HG02678 (cell line): ENCODE data around the gene RUFY3.
A peak's percentile ranks its signal among the peaks of the same experiment; 100 is the strongest.
"Not testable (repeated sequence)": the region's sequence is repeated elsewhere in the genome, so short reads cannot be mapped to it uniquely, and the experiment has no call there.

Source experiments
- ATAC-seq: cut with Tn5 transposase; IDR thresholded peaks from one replicate; pipeline ENCODE4 v1.9.1; 2021; ENCODE audit warnings: mild to moderate bottlenecking, moderate library complexity; ENCODE audit not compliant: unreplicated experiment

Gene RUFY3

DNA sequence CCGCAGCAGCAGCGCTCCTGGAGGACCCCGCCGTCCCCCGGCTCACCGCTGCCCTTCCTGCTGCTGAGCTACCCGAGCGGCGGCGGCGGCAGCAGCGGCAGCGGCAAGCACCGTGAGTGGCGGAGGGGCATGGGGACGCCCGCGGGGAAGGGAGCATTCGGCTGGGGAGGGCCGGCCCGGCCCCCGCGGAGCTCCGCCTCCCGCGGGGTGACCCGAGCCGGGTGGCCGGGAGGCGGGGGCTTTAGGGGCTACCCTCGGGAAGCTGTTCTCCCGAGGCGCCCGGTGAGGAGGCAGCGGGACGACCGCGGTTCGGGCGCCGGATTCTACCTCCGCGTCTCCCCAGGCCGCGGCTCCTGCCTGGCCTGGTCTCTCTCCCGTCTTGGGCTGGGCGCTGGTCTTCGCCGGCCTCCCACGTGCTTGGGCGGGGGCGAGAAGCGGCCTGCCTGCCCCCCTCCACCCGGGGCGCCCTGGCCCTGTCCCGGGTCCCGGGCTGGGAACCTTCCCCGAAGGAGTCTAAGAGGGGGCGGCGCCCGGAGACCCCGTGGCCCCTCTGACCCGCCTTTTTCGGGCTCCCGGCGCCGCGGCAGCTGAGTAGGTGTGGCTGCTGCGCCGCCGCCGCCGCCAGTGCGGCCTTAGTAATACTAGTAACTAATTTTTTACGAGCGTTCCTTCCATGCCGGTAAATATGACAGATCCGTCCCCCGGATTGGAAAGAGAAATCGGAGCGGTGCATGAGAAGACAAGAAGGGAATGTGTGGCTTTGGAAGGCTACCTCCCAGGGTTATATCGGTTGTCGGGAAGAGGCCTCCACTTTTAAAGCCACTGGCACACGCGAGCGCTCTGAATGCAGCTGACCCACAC, 16.4 kb upstream of the RUFY3 start:
- peak; percentile 59 for ATAC-seq

DNA sequence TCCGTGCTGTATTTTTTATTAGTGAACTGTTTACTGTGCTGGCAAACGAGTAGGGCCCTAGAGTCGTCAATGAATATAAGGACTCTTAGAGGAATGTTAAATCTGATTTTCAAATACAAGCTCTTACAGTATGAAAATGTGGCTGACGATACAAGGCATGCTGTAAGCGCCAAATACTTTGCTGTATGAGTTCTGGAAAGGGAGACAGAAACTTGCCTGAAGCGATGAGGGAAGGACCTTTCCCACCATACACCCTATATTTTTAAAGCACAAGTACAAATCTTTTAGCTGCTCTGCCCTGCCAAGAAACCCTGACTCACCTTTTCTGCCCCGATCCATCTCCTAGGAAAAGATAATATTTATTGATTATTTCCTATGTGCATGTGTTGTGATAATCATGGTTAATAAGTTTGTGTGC, 15.7 kb upstream of the RUFY3 start:
- ATAC-seq: no peak

DNA sequence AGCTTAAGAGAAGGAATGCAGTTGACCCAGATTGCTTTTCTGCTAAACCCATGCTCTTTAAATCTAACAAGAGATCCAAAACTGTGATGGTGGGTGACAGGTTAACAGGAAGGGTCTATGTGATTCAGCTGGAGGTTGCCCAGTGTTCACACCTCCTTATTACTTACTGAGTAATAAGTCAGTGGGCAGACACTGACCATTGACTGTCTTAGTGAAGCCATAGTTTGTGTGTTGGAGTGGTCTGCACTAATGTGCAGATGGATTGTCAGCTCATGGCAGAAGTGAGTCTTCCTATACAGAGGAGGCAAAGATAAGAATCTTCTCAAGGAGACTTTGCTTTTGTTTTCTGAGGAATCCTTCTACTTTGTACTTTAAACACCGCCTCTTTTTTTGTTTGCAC, 15.2 kb upstream of the RUFY3 start:
- no peak for ATAC-seq

DNA sequence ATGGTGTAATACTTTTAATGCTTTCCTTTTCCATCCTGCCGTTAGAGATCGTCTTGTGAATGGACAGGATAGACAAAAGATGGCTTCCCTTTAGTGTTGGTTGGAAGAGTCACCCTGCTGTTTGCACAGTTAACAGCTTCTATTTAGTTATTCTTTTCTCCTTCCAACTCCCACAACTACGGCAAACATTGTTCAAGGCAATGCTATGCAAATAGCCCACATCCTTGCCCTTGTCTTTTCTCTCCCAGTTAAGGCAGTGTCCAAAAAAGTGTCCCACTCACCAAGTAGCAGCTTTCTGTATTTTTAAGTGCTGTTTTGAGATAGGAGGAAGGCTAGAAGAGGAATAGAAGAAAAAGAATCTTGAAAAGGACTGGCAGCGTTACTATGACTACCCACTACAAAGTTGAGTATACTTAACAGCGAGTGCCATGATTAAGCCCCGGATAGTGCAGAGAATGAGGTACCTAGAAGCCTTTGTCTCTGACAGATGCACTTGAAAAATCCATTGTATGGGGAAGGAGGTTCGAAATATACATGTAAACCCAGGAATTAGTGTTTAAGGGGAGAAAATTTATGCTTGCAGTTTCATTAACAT, 12.1 kb upstream of the RUFY3 start:
- no peak for ATAC-seq

DNA sequence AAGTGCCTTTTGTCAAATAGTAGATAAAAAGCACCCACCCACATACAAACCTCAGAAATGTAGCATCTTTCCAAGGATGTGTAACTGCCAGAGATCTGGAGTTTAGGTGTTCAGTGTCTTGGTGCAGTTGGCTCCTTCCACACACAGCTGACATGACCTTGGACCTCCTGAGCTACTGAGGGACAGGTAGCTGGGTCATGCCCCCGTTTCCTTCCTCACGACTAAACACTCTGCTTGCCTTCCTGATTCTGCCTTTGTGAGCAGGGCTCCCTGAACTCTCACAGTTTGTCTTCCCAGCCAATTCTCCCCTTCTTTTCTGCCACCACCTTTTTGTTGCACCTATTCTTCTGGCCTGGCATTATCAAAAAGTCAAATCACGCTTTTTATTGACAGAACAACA, 10.2 kb upstream of the RUFY3 start:
- no peak for ATAC-seq

DNA sequence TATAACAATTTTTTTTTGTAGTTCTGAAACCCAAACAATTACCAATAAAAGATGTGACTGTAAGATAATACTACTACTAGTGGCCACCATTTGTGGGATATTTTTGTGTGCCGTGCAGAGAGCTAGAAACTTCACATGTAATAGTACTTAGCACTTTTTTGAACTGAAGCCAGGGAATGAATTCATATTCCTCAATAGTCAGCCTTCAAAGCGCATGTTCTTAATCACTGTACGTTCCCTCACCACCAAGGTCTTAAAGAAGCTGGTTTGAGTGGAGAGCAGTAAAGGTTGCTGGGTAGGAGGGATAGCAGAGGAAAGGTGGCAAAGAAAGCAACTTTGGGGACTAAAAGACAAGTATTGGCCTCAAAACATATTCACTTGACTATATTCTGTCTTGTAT, 9.6 kb upstream of the RUFY3 start:
- ATAC-seq: no peak

DNA sequence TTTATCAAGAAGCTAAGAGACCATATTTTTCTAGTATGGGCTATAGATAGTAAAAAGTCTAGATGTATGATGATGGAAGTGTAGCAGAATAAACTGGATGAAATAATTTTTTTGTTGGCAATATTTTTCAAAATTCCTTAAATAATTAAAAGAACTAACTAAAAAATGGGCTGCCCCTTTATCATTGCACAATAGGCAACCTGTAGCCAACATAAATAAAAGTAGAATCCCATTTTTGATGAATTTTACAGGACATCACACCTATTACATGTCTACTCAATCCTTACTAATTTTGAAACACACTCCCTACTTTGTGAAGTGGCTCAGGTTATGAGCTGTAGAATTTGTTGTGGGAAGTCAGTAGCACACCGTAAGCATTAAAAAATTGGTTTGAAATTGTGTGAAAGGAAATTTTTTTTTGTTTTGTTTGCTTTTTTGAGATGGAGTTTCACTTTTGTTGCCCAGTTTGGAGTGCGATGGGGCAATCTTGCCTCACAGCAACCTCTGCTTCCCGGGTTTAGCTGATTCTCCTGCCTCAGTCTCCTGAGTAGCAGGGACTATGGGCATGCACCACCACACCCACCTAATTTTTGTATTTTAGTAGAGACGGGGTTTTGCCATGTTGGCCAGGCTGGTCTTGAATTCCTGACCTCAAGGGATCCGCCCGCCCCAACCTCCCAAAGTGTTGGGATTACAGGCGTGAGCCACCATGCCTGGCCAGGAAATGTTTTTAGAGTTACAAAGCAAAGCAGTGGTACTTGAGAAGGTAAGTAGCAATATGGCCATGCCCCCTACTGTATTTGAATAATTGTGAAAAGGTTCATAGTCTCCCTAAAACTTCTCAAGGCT, 8.9 kb upstream of the RUFY3 start:
- no peak for ATAC-seq

DNA sequence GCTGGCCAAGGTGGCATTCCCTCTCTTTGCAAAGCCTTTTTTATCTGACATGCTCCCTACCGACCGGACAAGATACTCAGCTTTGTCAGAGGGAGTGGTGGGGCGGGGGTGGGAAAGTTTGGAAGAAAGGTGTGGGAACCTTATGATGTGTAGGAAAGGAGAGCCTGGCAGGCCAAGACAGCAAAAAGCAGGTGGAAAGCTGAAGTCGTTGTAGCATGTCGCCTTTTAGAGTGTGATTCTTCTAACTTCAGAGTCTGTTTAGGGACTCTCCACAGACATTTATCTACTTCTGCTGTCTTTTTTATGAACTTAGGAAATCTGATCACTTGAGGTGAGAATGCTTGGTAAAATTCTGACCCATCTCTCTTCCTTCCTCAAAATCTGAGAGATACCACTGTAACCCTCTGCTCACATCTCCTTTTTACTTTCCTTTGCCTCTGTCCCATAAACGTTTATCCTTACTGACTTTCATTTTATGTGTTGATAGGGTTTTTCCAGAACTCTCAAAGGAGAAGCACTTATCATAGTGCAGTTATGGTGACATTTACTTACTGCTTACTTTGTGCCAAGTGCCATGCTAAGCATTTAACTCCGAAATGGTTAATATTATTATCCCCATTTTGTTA, 8.2 kb upstream of the RUFY3 start:
- ATAC-seq: peak; percentile 35

DNA sequence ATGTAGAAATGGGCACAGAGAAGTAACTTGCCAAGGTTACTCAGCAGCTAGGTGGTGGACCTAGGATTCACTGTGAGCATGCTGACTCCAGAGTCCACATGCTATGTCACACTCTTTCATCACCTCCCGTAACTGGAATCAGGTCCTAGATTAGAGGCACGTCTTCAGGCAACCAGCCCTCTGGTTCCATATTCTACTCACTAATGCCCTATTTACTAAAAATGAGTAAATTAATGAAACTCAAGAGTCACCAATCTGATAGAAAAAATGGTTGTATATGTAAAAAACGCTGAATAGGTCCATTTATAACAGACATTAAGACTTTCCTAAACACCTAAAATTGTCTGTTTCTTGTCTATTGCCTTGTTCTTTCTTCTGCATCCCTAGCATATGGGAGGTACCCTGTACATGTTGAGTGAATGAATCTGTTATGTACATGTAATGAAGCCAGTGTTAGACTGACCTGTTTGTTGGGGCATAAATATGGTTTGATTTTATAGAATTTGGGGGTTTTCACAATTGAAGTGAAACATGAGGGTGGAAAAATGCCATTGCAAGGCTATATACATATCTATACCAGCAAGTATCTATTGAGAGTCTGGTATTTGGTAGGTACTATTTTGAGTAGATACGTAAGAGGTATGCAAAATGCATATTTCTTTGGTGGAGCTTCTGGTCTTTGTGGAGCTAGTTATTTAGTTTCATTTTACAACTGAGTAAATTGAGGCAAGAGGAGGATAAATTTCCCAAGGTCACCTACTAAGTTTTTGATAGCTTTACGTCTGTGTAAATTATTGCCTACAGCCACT, 7.5 kb upstream of the RUFY3 start:
- ATAC-seq: peak; percentile 62

DNA sequence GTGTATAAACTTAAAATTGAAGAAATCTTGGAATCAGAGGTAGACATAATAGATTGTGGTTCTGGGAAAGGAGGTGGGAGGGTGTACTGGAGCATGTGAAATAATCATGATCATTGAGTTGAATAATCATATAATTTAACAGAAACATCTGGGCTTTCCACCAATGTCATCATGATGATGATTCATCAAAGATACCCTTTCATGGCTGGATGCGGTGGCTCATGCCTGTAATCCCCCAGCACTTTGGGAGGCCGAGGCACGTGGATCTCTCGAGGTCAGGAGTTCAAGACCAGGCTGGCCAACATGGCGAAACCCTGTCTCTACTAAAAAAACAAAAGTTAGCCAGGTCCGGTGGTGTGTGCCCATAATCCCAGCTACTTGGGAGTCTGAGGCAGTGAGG, 6.7 kb upstream of the RUFY3 start:
- no peak for ATAC-seq

DNA sequence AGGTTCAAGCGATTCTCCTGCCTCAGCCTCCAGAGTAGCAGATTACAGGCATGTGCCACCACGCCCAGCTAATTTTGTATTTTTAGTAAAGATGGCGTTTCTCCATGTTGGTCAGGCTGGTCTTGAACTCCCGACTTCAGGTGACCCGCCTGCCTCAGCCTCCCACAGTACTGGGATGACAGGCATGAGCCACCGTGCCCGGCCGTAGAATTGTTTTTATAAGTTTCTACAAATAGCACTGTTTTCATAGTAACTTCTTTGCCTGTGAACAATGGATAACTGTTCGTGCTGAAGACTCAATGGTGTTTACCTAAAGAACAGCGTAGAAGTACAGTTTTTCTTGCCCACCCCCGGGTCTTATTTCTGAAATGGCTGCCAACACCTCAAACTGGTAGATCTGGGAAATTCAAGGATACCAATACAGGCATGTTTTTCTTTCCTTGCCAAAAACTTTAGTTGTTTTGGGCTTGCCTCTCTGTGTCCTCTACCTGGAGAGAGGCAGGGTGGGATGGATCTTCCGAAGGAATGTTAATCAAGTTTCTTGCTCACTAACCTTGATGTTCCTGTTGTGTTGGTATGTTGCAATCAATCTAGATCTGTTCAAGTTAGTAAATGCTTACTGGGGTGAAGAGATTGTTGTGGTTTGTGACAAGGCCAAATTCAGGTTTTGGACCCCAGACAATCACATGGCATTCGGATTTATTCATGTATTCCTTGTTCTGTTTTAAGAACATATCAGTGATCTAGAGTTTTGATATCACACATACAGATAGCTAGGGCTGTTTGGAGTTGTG, 2.8 kb upstream of the RUFY3 start:
- no peak for ATAC-seq

DNA sequence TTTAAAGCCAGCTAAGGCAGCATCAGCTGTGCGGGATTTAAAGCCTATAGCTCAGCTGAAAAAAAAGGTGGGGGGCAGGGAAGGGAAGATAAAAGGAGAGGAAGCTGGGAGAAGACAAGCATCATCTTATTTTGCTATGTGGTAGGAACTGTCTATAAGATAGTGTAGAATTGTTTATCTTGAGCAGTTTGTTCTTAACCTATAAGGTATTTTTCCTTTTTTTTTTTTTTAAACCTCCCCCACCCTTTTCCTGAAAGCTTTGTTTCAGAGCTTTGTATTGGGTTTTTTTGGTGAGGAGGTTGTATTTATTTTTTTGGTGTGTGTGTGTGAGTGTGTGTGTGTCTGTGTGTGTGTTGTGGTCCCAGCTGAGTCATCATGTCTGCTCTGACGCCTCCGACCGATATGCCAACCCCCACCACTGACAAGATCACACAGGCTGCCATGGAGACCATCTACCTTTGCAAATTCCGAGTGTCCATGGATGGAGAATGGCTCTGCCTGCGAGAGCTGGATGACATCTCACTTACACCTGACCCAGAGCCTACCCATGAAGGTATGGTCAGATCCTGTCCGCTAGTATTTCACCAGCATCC, 531 bp downstream of the RUFY3 start:
- no peak for ATAC-seq

DNA sequence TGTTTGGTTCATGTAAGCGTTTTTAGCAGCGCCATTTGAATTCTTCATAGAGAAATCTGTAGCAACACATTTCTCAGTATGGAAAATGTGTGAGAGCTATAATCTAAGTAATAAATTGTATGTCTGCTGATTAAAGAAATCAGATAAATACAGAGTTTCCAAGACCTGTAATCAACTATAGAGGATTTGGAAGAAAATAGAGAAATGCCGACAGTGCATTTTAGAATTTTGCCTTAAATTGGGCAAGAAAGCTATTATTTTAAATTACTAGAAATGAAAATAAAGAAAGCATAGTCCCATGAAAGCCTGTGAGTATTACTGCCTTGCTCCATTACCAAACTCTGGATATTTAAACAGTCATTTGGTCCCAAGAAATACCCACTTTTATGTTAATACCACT, 2.7 kb downstream of the RUFY3 start:
- ATAC-seq: no peak

DNA sequence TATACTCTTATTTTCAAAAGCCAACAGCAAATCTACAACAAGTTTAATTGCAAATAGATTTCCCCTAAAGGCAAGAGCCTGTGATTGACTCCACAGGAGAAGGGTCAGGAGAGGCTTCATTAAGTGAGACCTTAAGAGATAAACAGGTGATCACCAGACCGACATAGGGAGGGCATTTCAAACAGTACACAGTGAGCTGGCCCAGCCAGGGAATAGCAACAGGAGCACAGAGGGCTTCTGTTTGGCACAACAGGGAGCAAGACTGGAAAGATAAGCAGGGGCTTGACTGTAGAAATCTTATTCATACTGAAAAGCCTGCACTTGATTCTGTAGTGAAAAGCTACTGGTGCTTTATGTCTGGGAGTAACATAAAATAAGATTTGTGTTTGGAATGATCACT, 3.9 kb downstream of the RUFY3 start:
- no peak for ATAC-seq

DNA sequence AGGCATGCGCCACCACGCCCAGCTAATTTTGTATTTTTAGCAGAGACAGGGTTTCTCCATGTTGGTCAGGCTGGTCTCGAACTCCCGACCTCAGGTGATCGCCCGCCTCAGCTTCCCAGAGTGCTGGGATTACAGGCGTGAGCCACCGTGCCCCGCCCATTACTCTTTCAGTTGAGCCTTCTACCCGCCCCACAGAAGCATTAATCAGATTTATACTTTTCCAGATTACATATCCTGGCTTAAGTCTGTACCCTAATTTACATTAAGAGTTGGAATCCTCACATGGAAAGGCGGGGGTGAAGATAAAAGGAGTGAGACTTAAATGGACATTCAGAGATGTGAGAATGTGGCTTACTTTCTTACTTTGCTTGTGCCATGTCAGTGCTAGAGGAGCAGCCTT, 4.8 kb downstream of the RUFY3 start:
- not testable (repeated sequence) for ATAC-seq

DNA sequence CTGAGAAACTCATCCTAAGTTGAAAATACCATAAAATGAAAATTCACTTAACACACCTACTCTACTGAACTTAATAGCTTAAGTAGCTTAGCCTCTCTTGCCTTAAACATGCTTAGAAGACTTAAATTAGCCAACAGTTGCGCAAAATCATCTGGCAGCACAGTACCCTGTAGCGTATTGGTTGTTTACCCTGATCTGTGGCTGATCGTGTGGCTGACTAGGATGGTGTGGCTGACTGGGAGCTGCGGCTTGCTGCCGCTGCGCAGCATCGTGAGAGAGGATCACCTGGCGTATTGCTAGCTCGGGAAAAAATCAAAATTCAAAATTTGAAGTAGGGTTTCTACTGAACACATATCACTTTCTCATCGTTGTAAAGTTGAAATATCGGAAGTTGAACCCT, 6.3 kb downstream of the RUFY3 start:
- ATAC-seq: no peak

DNA sequence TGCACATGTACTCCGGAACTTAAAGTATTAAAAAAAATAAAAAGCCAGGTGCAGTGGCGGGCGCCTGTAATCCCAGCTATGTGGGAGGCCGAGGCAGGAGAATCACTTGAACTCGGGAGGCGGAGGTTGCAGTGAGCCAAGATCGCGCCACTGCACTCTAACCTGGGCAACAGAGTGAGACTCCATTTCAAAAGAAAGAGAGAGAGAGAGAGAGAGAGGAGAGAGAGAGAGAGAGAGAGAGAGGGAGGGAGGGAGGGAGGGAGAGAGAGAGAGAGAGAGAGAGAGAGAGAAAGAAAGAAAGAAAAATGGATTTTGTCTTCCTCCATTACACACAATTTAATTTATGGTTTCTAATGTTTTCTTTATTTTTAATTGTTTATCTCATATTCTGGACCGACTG, 11.1 kb downstream of the RUFY3 start:
- ATAC-seq: not testable (repeated sequence)

DNA sequence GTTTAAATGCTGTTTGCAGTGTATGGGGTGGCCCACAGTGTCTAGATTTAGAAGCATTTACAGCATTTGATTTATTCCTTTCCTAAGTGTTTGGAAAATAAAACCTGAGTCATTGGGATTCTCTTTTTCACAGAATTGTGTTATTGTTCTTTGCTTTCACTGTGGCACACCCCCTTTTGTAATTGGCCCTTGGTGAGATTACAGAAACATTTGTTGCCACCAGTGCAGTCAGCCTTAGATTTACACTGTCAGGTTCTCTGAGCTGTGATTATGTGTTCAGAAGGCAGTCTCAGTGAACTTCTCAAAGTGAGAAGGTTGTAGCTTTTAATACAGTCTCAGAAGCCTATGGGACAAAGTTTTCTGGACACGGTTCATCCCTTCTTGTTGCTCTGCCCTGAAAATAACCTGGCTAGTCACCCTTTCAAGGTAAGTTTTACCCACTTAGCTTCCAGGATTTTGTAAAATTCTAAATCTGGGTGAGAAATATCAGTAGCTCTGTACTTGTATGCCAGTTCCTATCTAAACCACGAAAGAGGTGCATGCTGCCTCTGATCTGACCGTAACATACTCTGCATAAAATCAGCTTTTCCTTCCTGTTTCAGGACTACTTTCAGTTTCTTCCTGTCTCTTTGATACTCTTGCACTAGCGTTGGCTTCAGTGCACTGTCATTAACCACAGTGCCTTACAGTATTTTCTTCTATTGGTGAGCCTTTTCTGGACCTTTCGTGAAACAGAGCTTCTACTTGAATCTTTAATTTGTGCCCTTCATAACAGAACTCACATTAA, 12.6 kb downstream of the RUFY3 start:
- peak; percentile 92 for ATAC-seq
